ENCODE results near the gene C2CD2.

C2CD2 gene

GRCh38 chr21:41957991-41958766 lies 4.4 kb upstream of the C2CD2 start:
- Histone ChIP-seq H3K4me3 (ENCODE audit: low read depth, low read length, poor library complexity, severe bottlenecking) (no peak overlapping the region), H2AFZ (ENCODE audit: low read length) (no peak overlapping the region), H3K9ac (ENCODE audit: low read length) (no peak overlapping the region), H3K79me2 (ENCODE audit: insufficient read depth, low read length) (no peaks in the 10 kb centered on the region), H3K4me1 (ENCODE audit: insufficient read depth, low read length, severe bottlenecking) (peaks cover 33% of the 10 kb centered on the region), H3K9me3 (ENCODE audit: low read length) (no peaks in the 10 kb centered on the region), H4K20me1 (ENCODE audit: insufficient read depth, low read length) (no peaks in the 10 kb centered on the region), H3K27ac (ENCODE audit: low read depth, low read length, poor library complexity, severe bottlenecking) (no peak overlapping the region), H3F3A (ENCODE audit: insufficient read depth, low read length) (no peaks in the 10 kb centered on the region), H3K9me2 (ENCODE audit: low read depth, low read length) (no peaks in the 10 kb centered on the region), H3K27me3 (ENCODE audit: insufficient read depth, low read length) (peaks cover 11% of the 10 kb centered on the region; the same call in 1 of the 2 replicates), H3K4me2 (ENCODE audit: low read length) (no peak overlapping the region), H3K36me3 (ENCODE audit: insufficient read depth, low read length) (no peaks in the 10 kb centered on the region)
- TF ChIP-seq, protein P1, sequence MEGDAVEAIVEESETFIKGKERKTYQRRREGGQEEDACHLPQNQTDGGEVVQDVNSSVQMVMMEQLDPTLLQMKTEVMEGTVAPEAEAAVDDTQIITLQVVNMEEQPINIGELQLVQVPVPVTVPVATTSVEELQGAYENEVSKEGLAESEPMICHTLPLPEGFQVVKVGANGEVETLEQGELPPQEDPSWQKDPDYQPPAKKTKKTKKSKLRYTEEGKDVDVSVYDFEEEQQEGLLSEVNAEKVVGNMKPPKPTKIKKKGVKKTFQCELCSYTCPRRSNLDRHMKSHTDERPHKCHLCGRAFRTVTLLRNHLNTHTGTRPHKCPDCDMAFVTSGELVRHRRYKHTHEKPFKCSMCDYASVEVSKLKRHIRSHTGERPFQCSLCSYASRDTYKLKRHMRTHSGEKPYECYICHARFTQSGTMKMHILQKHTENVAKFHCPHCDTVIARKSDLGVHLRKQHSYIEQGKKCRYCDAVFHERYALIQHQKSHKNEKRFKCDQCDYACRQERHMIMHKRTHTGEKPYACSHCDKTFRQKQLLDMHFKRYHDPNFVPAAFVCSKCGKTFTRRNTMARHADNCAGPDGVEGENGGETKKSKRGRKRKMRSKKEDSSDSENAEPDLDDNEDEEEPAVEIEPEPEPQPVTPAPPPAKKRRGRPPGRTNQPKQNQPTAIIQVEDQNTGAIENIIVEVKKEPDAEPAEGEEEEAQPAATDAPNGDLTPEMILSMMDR (IDR thresholded peaks at IDR 0.05; ENCODE audit: low read length): no peak
- no peak for TF ChIP-seq EZH2 (IDR thresholded peaks at IDR 0.05; ENCODE audit: borderline replicate concordance, low read length)

- no peak overlapping the region for H3K27ac ChIP-seq (ENCODE audit: low read depth, low read length, poor library complexity, severe bottlenecking)
- H3K36me3 ChIP-seq (ENCODE audit: insufficient read depth, low read length): no peaks in the 10 kb centered on the region
- H4K20me1 ChIP-seq (ENCODE audit: insufficient read depth, low read length): no peaks in the 10 kb centered on the region
- peaks cover 32% of the 10 kb centered on the region for H3K4me1 ChIP-seq (ENCODE audit: insufficient read depth, low read length, severe bottlenecking)
- no peaks in the 10 kb centered on the region for H3K9me3 ChIP-seq (ENCODE audit: low read length)
- H2AFZ ChIP-seq (ENCODE audit: low read length): no peak overlapping the region
- H3K9ac ChIP-seq (ENCODE audit: low read length): no peak overlapping the region
- H3K9me2 ChIP-seq (ENCODE audit: low read depth, low read length): no peaks in the 10 kb centered on the region
- no peaks in the 10 kb centered on the region for H3F3A ChIP-seq (ENCODE audit: insufficient read depth, low read length)
- H3K27me3 ChIP-seq (ENCODE audit: insufficient read depth, low read length): peaks cover 11% of the 10 kb centered on the region; the same call in 1 of the 2 replicates
- no peak overlapping the region for H3K4me2 ChIP-seq (ENCODE audit: low read length)
- H3K4me3 ChIP-seq (ENCODE audit: low read depth, low read length, poor library complexity, severe bottlenecking): no peak overlapping the region
- no peaks in the 10 kb centered on the region for H3K79me2 ChIP-seq (ENCODE audit: insufficient read depth, low read length)
- TF ChIP-seq EZH2 (IDR thresholded peaks at IDR 0.05; ENCODE audit: borderline replicate concordance, low read length): no peak
- TF ChIP-seq, protein P1 (IDR thresholded peaks at IDR 0.05; ENCODE audit: low read length): no peak
Measured at GRCh38 chr21:41956926-41957729, 3.3 kb upstream of the C2CD2 start.

DNA sequence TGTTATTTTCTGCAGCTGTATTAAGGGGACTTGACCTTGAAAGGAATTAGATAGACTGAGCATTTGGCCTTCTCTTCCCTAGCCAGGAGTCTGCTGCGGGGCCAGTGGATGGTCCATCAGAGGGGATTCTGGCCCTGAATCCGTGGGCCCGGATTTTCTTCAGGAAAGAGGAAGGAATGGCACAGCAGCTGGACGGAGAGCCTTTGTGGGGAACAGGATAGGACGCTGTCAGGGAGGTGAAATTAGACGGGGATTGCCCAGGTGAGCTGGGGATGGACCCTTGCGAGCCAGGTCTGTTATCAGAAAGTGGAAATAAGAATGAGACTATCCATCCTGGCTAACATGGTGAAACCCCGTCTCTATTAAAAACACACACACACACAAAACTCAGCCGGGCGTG lies 1.7 kb upstream of the C2CD2 start:
- no peak overlapping the region for H3K27ac ChIP-seq (ENCODE audit: low read depth, low read length, poor library complexity, severe bottlenecking)
- H3K36me3 ChIP-seq (ENCODE audit: insufficient read depth, low read length): no peaks in the 10 kb centered on the region
- H3F3A ChIP-seq (ENCODE audit: insufficient read depth, low read length): no peaks in the 10 kb centered on the region
- no peak overlapping the region; the same call in 1 of the 2 replicates for H3K4me2 ChIP-seq (ENCODE audit: low read length)
- no peak overlapping the region for H2AFZ ChIP-seq (ENCODE audit: low read length)
- no peak for TF ChIP-seq EZH2 (IDR thresholded peaks at IDR 0.05; ENCODE audit: borderline replicate concordance, low read length)
- TF ChIP-seq, protein P1 (IDR thresholded peaks at IDR 0.05; ENCODE audit: low read length): no peak
- H4K20me1 ChIP-seq (ENCODE audit: insufficient read depth, low read length): no peaks in the 10 kb centered on the region
- H3K4me3 ChIP-seq (ENCODE audit: low read depth, low read length, poor library complexity, severe bottlenecking): no peak overlapping the region
- no peak overlapping the region for H3K9ac ChIP-seq (ENCODE audit: low read length)
- H3K9me3 ChIP-seq (ENCODE audit: low read length): no peaks in the 10 kb centered on the region
- H3K79me2 ChIP-seq (ENCODE audit: insufficient read depth, low read length): no peaks in the 10 kb centered on the region
- H3K4me1 ChIP-seq (ENCODE audit: insufficient read depth, low read length, severe bottlenecking): peaks cover 20% of the 10 kb centered on the region
- H3K27me3 ChIP-seq (ENCODE audit: insufficient read depth, low read length): peaks cover 11% of the 10 kb centered on the region; the same call in 1 of the 2 replicates
- no peaks in the 10 kb centered on the region for H3K9me2 ChIP-seq (ENCODE audit: low read depth, low read length)
